Chondrocyte (in vitro differentiated cells): ENCODE results near the gene MYO5B. TPM values are rescaled to one million over a fixed set of nuclear protein-coding genes. Genes with fewer than 3 reads are reported as not detected.
A peak's percentile ranks its signal among the peaks of the same experiment; 100 is the strongest.

Source experiments
- DNase-seq: peaks from one replicate; pipeline ENCODE4 v3.0.0; 2021; ENCODE audit warnings: mixed read lengths, low spot score
- H3K27ac Mint-ChIP-seq: one replicate; pipeline ENCODE4 v1.8.0; 2021; ENCODE audit warnings: mild to moderate bottlenecking, moderate library complexity, mixed read lengths; ENCODE audit not compliant: unreplicated experiment
- H3K27me3 Mint-ChIP-seq: 2 replicates; pipeline ENCODE4 v1.8.0; 2021; ENCODE audit warnings: low read depth, mixed read lengths
- H3K36me3 Mint-ChIP-seq: 2 replicates; pipeline ENCODE4 v1.8.0; 2021; ENCODE audit warnings: low read depth, mixed read lengths
- H3K4me1 Mint-ChIP-seq: 2 replicates; pipeline ENCODE4 v1.8.0; 2021; ENCODE audit warnings: low read depth, mild to moderate bottlenecking, mixed read lengths
- H3K4me3 Mint-ChIP-seq: one replicate; pipeline ENCODE4 v1.8.0; 2021; ENCODE audit warnings: mild to moderate bottlenecking, moderate library complexity, mixed read lengths; ENCODE audit not compliant: unreplicated experiment
- H3K9me3 Mint-ChIP-seq: 2 replicates; pipeline ENCODE4 v1.8.0; 2021; ENCODE audit warnings: low read depth, mixed read lengths
- total RNA-seq: library from RNA; stranded (reverse); gene quantifications from 3 replicates; pipeline ENCODE4 v1.2.1, GENCODE V29; 2021
- TF ChIP-seq, protein P1 (sequence below): fragments of 200-600 bp; sonication (generic); IDR thresholded peaks from 2 replicates; pipeline ENCODE4 v1.5.0; 2021; ENCODE audit warnings: antibody characterized with exemption, mild to moderate bottlenecking, moderate library complexity

The MYO5B gene
- total RNA-seq, 1 donor from 2014 or later, result 0.97 TPM

DNA sequence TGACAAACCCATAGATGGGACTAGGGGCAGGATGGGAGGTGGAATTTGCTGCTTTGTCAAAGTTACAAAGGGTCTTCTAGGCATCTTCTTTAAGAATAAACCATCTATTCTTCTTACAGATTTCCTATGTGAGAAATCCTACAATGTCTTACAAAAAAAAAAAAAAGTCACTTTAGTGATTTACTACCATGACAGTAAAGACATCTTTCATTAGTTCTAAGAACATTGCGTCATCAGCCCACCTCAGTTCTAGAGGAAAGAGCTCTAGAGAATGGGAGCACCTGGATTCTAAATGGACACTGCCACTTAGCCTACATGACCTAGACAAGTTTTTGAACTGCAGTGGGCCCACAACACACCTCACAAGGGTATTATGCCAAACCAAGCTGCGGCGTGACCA lies 172.0 kb downstream of the MYO5B start:
- Mint-ChIP-seq H3K27ac (no peak overlapping the region), H3K9me3 (peaks cover 3% of the 10 kb centered on the region), H3K36me3 (no peaks in the 10 kb centered on the region), H3K4me1 (no peaks in the 10 kb centered on the region), H3K27me3 (peaks cover 67% of the 10 kb centered on the region), H3K4me3 (no peak overlapping the region)
- TF ChIP-seq, protein P1, sequence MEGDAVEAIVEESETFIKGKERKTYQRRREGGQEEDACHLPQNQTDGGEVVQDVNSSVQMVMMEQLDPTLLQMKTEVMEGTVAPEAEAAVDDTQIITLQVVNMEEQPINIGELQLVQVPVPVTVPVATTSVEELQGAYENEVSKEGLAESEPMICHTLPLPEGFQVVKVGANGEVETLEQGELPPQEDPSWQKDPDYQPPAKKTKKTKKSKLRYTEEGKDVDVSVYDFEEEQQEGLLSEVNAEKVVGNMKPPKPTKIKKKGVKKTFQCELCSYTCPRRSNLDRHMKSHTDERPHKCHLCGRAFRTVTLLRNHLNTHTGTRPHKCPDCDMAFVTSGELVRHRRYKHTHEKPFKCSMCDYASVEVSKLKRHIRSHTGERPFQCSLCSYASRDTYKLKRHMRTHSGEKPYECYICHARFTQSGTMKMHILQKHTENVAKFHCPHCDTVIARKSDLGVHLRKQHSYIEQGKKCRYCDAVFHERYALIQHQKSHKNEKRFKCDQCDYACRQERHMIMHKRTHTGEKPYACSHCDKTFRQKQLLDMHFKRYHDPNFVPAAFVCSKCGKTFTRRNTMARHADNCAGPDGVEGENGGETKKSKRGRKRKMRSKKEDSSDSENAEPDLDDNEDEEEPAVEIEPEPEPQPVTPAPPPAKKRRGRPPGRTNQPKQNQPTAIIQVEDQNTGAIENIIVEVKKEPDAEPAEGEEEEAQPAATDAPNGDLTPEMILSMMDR, result no peak
- no peak for DNase-seq

DNA sequence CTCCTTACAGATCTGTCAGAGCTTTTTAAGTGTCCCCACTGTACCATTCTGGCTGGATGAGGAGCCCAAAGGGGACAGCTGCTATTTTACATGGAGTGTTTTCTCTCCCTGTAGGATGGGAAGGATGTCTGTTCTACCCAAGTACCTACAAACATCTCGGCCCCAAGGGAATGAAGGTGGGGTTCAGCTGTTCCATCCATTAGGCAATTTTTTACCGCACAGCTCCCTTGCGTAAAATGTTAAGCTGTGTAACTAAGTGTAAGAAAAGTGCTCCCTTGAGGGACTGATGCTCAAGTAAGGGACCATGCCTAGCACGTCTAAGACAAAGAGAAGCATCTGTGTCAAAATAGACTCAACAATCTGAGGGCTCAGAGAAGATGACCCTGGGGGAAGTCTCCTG lies 180.3 kb downstream of the MYO5B start:
- DNase-seq, result no peak
- Mint-ChIP-seq H3K36me3 (no peaks in the 10 kb centered on the region), H3K27me3 (peaks cover 34% of the 10 kb centered on the region), H3K4me3 (no peak overlapping the region), H3K9me3 (no peaks in the 10 kb centered on the region), H3K4me1 (peaks cover 36% of the 10 kb centered on the region), H3K27ac (no peak overlapping the region)
- TF ChIP-seq, protein P1, result no peak

GRCh38 chr18:50013363-50014138 lies 181.4 kb downstream of the MYO5B start:
- Mint-ChIP-seq H3K4me3 (no peak overlapping the region), H3K4me1 (peaks cover 36% of the 10 kb centered on the region), H3K27ac (no peak overlapping the region), H3K9me3 (no peaks in the 10 kb centered on the region), H3K27me3 (peaks cover 24% of the 10 kb centered on the region), H3K36me3 (no peaks in the 10 kb centered on the region)
- TF ChIP-seq, protein P1, result no peak
- no peak for DNase-seq

- Mint-ChIP-seq H3K4me1 (peaks cover 36% of the 10 kb centered on the region), H3K27me3 (peaks cover 24% of the 10 kb centered on the region), H3K4me3 (no peak overlapping the region), H3K9me3 (no peaks in the 10 kb centered on the region), H3K27ac (peak overlapping the region; percentile 70), H3K36me3 (no peaks in the 10 kb centered on the region)
- no peak for DNase-seq
- TF ChIP-seq, protein P1, result no peak
Observed at GRCh38 chr18:50011813-50012435, 183.0 kb downstream of the MYO5B start.

DNA sequence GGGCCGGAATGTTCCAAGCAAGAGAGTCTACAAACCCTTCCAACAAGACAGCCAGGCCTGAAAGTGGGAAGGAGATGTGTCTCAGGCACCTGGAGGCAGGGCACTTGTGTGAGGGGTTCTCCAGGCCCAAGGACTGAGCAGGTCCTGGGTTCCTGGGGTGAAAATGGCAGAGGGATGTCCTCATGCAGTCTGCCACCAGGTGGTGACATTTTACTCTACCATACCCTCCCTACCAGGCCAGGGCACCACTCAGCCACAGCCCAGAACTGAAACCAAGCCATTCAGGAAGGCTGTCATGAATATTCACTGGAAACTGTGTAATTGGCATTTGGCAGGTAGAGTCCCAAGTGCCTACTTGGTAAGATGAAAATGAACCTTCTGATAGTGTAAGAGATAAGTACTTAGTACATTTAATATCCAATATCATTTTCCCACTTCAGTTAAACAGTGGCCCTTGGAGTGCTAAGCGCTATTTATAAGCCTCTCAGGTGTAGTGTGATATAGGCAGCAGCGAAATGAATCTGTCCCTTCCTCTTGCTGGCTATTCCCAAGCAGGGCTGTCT lies 185.1 kb downstream of the MYO5B start:
- TF ChIP-seq, protein P1, result peak; percentile 79
- Mint-ChIP-seq H3K27ac (no peak overlapping the region), H3K27me3 (peaks cover 28% of the 10 kb centered on the region), H3K4me3 (no peak overlapping the region), H3K36me3 (no peaks in the 10 kb centered on the region), H3K4me1 (peaks cover 36% of the 10 kb centered on the region), H3K9me3 (no peaks in the 10 kb centered on the region)
- no peak for DNase-seq
